ENCODE measurements around the gene CD248.

Gene CD248

DNA sequence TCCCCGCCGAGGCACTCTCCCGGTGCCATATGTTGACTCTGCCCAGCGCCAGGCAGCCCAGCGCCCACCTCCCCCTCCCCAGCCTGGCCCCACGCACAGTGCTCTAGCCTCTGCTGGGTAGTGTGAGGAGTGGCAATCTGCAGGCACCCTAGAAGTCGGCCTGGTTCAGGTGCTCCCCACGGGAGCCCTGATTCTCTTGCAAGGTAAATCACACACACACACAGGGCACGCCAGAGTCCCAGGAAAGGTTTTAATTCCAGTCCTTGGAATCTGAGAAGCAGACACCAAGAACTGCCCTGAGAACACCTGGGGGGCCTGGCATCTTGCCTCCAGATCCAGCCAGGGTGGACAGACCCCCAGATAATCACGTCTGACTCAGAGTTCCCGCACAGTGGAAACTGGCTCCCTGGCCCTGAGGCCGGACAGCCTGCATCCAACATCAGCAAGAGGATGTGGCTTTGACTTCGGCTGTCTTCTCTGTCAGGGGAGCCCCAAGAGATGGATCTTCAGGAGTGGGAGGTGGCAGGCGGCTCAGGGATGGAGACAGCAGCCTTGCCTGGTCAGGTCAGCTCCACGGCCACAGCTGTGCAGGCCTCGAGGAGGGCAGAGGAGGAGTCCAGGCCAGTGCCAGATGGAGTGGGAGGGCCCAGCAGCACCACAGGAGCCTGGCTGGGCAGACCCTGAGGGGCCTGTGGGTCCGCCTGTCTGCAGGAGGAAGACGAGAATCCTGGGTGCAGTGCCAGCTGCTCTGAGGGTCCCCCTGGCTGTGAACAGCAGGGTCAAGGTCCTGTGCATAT is 20.5 kb upstream of the CD248 start:
- no peak for DNase-seq (ENCODE audit: low read depth)

DNA sequence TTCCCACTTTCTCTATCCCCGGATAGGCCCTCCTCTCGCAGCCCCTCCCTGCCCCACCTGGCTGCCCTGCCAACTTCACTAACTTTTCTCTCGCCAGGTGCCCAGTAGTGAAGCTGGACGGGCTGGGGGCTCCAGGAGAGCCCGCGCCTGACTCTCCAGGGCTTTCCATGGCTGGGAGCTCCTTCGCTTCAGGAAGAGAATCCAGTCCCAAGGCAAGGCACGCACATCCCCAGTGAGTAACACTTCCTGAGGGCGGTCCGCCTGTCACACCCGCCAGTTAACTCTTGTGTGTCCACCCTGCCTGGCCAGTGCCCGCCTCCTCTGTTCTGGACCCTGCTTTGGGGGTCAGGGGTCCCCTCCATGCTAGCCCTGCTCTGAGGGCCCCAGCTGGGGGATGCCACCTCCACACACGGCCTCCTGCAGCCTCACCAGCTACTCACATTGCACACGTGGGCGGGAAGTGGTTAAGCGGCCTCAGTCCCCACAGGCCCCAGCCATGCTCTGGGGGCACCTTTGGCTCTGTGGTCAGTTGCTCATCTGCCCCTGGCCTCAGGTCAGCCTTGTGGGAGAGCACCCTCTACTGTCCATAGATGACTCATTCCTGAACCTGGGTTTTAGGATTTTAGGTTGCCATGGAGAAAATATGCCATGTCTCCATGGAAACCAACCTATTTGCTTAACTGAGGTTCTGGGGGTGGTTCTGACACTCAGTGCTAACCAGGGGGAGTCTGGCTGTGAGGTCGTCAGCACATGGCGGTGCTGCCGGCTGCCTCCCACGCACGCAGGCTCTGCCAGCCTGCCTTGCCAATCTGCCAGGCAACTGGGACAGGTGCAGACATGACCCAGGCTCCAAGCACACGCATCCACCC is 19.6 kb upstream of the CD248 start, which contains the start of gene RIN1:
Gene RIN1 (minus strand): TSS at position 201 of the 869 bp plus-strand sequence. CDS start 32 bp downstream, at position 169.
- H3K4me3 ChIP-seq (ENCODE audit: control insufficient read depth, low read depth, low read length) = peak within 1 kb of the TSS; percentile 67
- TF ChIP-seq CTCF (IDR thresholded peaks at IDR 0.05; ENCODE audit: control insufficient read depth, insufficient read depth, low read depth, low read length, missing control alignments) = peak; percentile 31
- DNase-seq (ENCODE audit: low read depth) = peak; percentile 95

More for the DNA sequence above, 20.5 kb upstream of the CD248 start:
- TF ChIP-seq CTCF (IDR thresholded peaks at IDR 0.05; ENCODE audit: control insufficient read depth, insufficient read depth, low read depth, low read length, missing control alignments) = peak; percentile 5
- H3K4me3 ChIP-seq (ENCODE audit: control insufficient read depth, low read depth, low read length) = no peak overlapping the region

- no peak for DNase-seq (ENCODE audit: low read depth)
- H3K4me3 ChIP-seq (ENCODE audit: control insufficient read depth, low read depth, low read length) = peak overlapping the region; percentile 67
- peak; percentile 13 for TF ChIP-seq CTCF (IDR thresholded peaks at IDR 0.05; ENCODE audit: control insufficient read depth, insufficient read depth, low read depth, low read length, missing control alignments)
These were observed 18.8 kb upstream of the CD248 start for GRCh38 chr11:66335531-66336233.

GRCh38 chr11:66334605-66335442 is 18.0 kb upstream of the CD248 start:
- no peak for DNase-seq (ENCODE audit: low read depth)
- TF ChIP-seq CTCF (IDR thresholded peaks at IDR 0.05; ENCODE audit: control insufficient read depth, insufficient read depth, low read depth, low read length, missing control alignments) = no peak
- H3K4me3 ChIP-seq (ENCODE audit: control insufficient read depth, low read depth, low read length) = peak overlapping the region; percentile 67

- no peak for DNase-seq (ENCODE audit: low read depth)
- TF ChIP-seq CTCF (IDR thresholded peaks at IDR 0.05; ENCODE audit: control insufficient read depth, insufficient read depth, low read depth, low read length, missing control alignments) = no peak
- peak overlapping the region; percentile 67 for H3K4me3 ChIP-seq (ENCODE audit: control insufficient read depth, low read depth, low read length)
These were observed 17.2 kb upstream of the CD248 start for GRCh38 chr11:66333896-66334604.

Measured in AG09309 (cell line).